HepG2 (cell line): ENCODE results near the gene DUSP12. TPM values are rescaled to one million over a fixed set of nuclear protein-coding genes. Genes with fewer than 3 reads are reported as not detected.

Experiments
- ARNTL ChIP-seq: sonication (generic); formaldehyde crosslinking; IDR thresholded peaks from 2 replicates; pipeline ENCODE4 v1.4.0; 2020; ENCODE audit warnings: mild to moderate bottlenecking, missing genetic modification reagents
- BRD4 ChIP-seq: sonication (generic); formaldehyde crosslinking; IDR thresholded peaks from 2 replicates; pipeline ENCODE4 v1.4.0; 2020; ENCODE audit warnings: missing genetic modification reagents
- CCAR2 ChIP-seq: fragments of 200-400 bp; formaldehyde crosslinking; optimal IDR thresholded peaks from 2 replicates; pipeline ENCODE3; 2018; ENCODE audit warnings: low read depth, mild to moderate bottlenecking, low read length, moderate library complexity
- FOXO1 ChIP-seq: sonication (generic); formaldehyde crosslinking; IDR thresholded peaks from 2 replicates; pipeline ENCODE4 v1.4.0; 2020; ENCODE audit warnings: missing genetic modification reagents
- GFI1 ChIP-seq: sonication (generic); formaldehyde crosslinking; IDR thresholded peaks from 2 replicates; pipeline ENCODE4 v1.5.0; 2020; ENCODE audit warnings: missing genetic modification reagents, mild to moderate bottlenecking, borderline replicate concordance
- GPN1 ChIP-seq: sonication (generic); formaldehyde crosslinking; IDR thresholded peaks from 2 replicates; pipeline ENCODE4 v1.5.1; 2020; ENCODE audit warnings: missing genetic modification reagents, borderline replicate concordance
- HDAC6 ChIP-seq: fragments of 200-600 bp; sonication (generic); IDR thresholded peaks from 2 replicates; pipeline ENCODE4 v1.7.0; 2017; ENCODE audit warnings: mild to moderate bottlenecking, antibody characterized with exemption, low read length, low read depth
- HHEX ChIP-seq: IDR thresholded peaks from 2 replicates; pipeline ENCODE4 v1.6.1; 2016; ENCODE audit warnings: control low read depth
- IKZF5 ChIP-seq: IDR thresholded peaks from 2 replicates; pipeline ENCODE4 v1.6.1; 2018; ENCODE audit warnings: missing genetic modification reagents, mild to moderate bottlenecking, missing compliant biosample characterization
- NCOA5 ChIP-seq: sonication (generic); formaldehyde crosslinking; IDR thresholded peaks from 2 replicates; pipeline ENCODE4 v1.4.0; 2020; ENCODE audit warnings: missing genetic modification reagents
- NFKB2 ChIP-seq: sonication (generic); formaldehyde crosslinking; IDR thresholded peaks from 2 replicates; pipeline ENCODE4 v1.4.0; 2020; ENCODE audit warnings: missing genetic modification reagents, borderline replicate concordance
- NRL ChIP-seq: sonication (generic); formaldehyde crosslinking; IDR thresholded peaks from 2 replicates; pipeline ENCODE4 v1.5.0; 2020; ENCODE audit warnings: missing genetic modification reagents, mild to moderate bottlenecking, moderate library complexity, borderline replicate concordance
- SETDB1 ChIP-seq: sonication (generic); formaldehyde crosslinking; IDR thresholded peaks from 2 replicates; pipeline ENCODE4 v1.5.1; 2020; ENCODE audit warnings: missing genetic modification reagents, mild to moderate bottlenecking, borderline replicate concordance
- STAT6 ChIP-seq: sonication (generic); formaldehyde crosslinking; IDR thresholded peaks from 2 replicates; pipeline ENCODE4 v1.4.0; 2020; ENCODE audit warnings: missing genetic modification reagents, mild to moderate bottlenecking, borderline replicate concordance
- TGIF2 ChIP-seq: IDR thresholded peaks from 2 replicates; pipeline ENCODE4 v1.6.1; 2016; ENCODE audit warnings: control low read depth, missing compliant biosample characterization
- YEATS2 ChIP-seq: sonication (generic); formaldehyde crosslinking; IDR thresholded peaks from 2 replicates; pipeline ENCODE4 v1.4.0; 2020; ENCODE audit warnings: missing genetic modification reagents, borderline replicate concordance
- ZNF138 ChIP-seq: sonication (generic); formaldehyde crosslinking; IDR thresholded peaks from 2 replicates; pipeline ENCODE4 v1.5.0; 2020; ENCODE audit warnings: mild to moderate bottlenecking, low read depth, missing genetic modification reagents
- ZNF354B ChIP-seq: sonication (generic); formaldehyde crosslinking; IDR thresholded peaks from 2 replicates; pipeline ENCODE4 v1.8.0; 2022; ENCODE audit warnings: mild to moderate bottlenecking, missing genetic modification reagents
- ZNF605 ChIP-seq: sonication (generic); formaldehyde crosslinking; IDR thresholded peaks from 2 replicates; pipeline ENCODE4 v1.8.0; 2022; ENCODE audit warnings: mild to moderate bottlenecking, missing genetic modification reagents
- ZNF672 ChIP-seq: sonication (generic); formaldehyde crosslinking; IDR thresholded peaks from 2 replicates; pipeline ENCODE4 v1.8.1; 2022; ENCODE audit warnings: missing genetic modification reagents
- ZNF704 ChIP-seq: sonication (generic); formaldehyde crosslinking; IDR thresholded peaks from 2 replicates; pipeline ENCODE4 v1.8.1; 2023; ENCODE audit warnings: mild to moderate bottlenecking, inconsistent platforms, moderate library complexity, missing genetic modification reagents, borderline replicate concordance
- ZNF792 ChIP-seq: IDR thresholded peaks from 2 replicates; pipeline ENCODE4 v1.6.1; 2016
- ZNF800 ChIP-seq: sonication (generic); formaldehyde crosslinking; IDR thresholded peaks from 2 replicates; pipeline ENCODE4 v1.4.0; 2020; ENCODE audit warnings: missing genetic modification reagents
- polyA plus RNA-seq, 8 experiments: library from polyadenylated mRNA; depleted of rRNA in 3 of 8; stranded (reverse) in 7 of 8; unstranded in 1 of 8; fragments of >200 nt; fragmentation: Illumina TruSeq in 4 of 8; extraction: Trizol in 4 of 8; gene quantifications; 2 replicates each; pipeline versions ENCODE4 v1.2.1 to v1.2.3, GENCODE V29; 2011 to 2016; ENCODE audit warnings: low read depth in 4 of 8, missing spikeins in 1 of 8, mixed read lengths in 1 of 8; ENCODE audit not compliant: insufficient read depth in 1 of 8
- total RNA-seq, 5 experiments: library from RNA; depleted of rRNA; stranded (reverse); fragments of >200 nt; fragmentation: Illumina TruSeq; extraction: Trizol; gene quantifications; 2 replicates each; pipeline ENCODE4 v1.2.3, GENCODE V29; 2016; ENCODE audit warnings: low read depth in 1 of 5

DUSP12 gene
- total and polyA plus RNA-seq, 2 of the 13 experiments (the other 11 are each of a cell fraction or from before 2014, with no cell fraction given): 36.7 to 37.1 TPM

- TF ChIP-seq ZNF704 (no peak; the same call in 1 of the 2 replicates), ZNF138 (no peak), CCAR2 (no peak), TGIF2 (CRISPR knock-in tag) (peak; percentile 70), SETDB1 (no peak), FOXO1 (CRISPR knock-in tag) (peak; percentile 29; the same call in 1 of the 2 replicates), GFI1 (peak; percentile 64; the same call in 1 of the 2 replicates), ZNF672 (CRISPR knock-in tag) (no peak), NRL (CRISPR knock-in tag) (peak; percentile 87), GPN1 (CRISPR knock-in tag) (peak; percentile 92; the same call in 1 of the 2 replicates), ZNF800 (CRISPR knock-in tag) (no peak; the same call in 1 of the 2 replicates), NFKB2 (peak; percentile 70; the same call in 1 of the 2 replicates), NCOA5 (no peak), ZNF792 (CRISPR knock-in tag) (peak; percentile 49; the same call in 1 of the 2 replicates), YEATS2 (CRISPR knock-in tag) (peak; percentile 85), HHEX (CRISPR knock-in tag) (no peak), STAT6 (CRISPR knock-in tag) (no peak; the same call in 1 of the 2 replicates), HDAC6 (no peak), ARNTL (CRISPR knock-in tag) (peak; percentile 29; the same call in 1 of the 2 replicates), ZNF605 (peak; percentile 62), IKZF5 (CRISPR knock-in tag) (peak; percentile 77; the same call in 1 of the 2 replicates), ZNF354B (CRISPR knock-in tag) (no peak), BRD4 (CRISPR knock-in tag) (peak; percentile 69; the same call in 1 of the 2 replicates)
Measured at GRCh38 chr1:161749509-161750407, at the start of gene DUSP12 (continued).
